ENCODE data around the gene ZC2HC1C.

Gene ZC2HC1C

GRCh38 chr14:75069121-75069810 is at the start of gene ZC2HC1C:
Gene ZC2HC1C, plus strand, starts transcription at chr14:75069641. Its CDS starts 933 bp downstream, at chr14:75070574.
- DNase-seq, result peak; percentile 46 to 98 (median 93)

GRCh38 chr14:75022655-75023054 is 46.8 kb upstream of the ZC2HC1C start:
- no peak for DNase-seq

GRCh38 chr14:75023108-75023507 is 46.3 kb upstream of the ZC2HC1C start:
- DNase-seq, result no peak

GRCh38 chr14:75025082-75025481 is 44.4 kb upstream of the ZC2HC1C start:
- no peak for DNase-seq

- no peak for DNase-seq
Observed at GRCh38 chr14:75025876-75026275, 43.6 kb upstream of the ZC2HC1C start.

- no peak for DNase-seq
Observed at GRCh38 chr14:75030147-75030546, 39.3 kb upstream of the ZC2HC1C start.

GRCh38 chr14:75032939-75033338 is 36.5 kb upstream of the ZC2HC1C start:
- DNase-seq, result no peak

- no peak for DNase-seq
Observed at GRCh38 chr14:75040507-75040906, 28.9 kb upstream of the ZC2HC1C start.

- no peak for DNase-seq
Observed at GRCh38 chr14:75040959-75041358, 28.5 kb upstream of the ZC2HC1C start.

- no peak for DNase-seq
Observed at GRCh38 chr14:75041613-75042012, 27.8 kb upstream of the ZC2HC1C start.

GRCh38 chr14:75042035-75042434 is 27.4 kb upstream of the ZC2HC1C start:
- DNase-seq, result no peak

GRCh38 chr14:75044322-75044721 is 25.1 kb upstream of the ZC2HC1C start:
- no peak for DNase-seq

- no peak for DNase-seq
Observed at GRCh38 chr14:75044752-75045151, 24.7 kb upstream of the ZC2HC1C start.

- DNase-seq, result no peak
Observed at GRCh38 chr14:75046275-75046674, 23.2 kb upstream of the ZC2HC1C start.

GRCh38 chr14:75046899-75047298 is 22.5 kb upstream of the ZC2HC1C start:
- DNase-seq, result no peak

GRCh38 chr14:75047506-75047905 is 21.9 kb upstream of the ZC2HC1C start:
- DNase-seq, result no peak

GRCh38 chr14:75048101-75048500 is 21.3 kb upstream of the ZC2HC1C start:
- DNase-seq, result peak in 1 of 14 donors; percentile 40

GRCh38 chr14:75049136-75049535 is 20.3 kb upstream of the ZC2HC1C start:
- peak in 3 of 14 donors; percentile 17 to 31 (median 19) for DNase-seq

- DNase-seq, result no peak
Observed at GRCh38 chr14:75049731-75050201, 19.7 kb upstream of the ZC2HC1C start.

GRCh38 chr14:75050852-75051555 is 18.4 kb upstream of the ZC2HC1C start, which contains the start of gene MLH3:
Gene MLH3, minus strand, starts transcription at chr14:75051467. Its CDS starts 1,812 bp downstream, at chr14:75049655.
- peak in 12 of 14 donors; percentile 50 to 84 (median 71) for DNase-seq

- no peak for DNase-seq
Observed at GRCh38 chr14:75051556-75051899, 17.9 kb upstream of the ZC2HC1C start.

- no peak for DNase-seq
Observed at GRCh38 chr14:75053396-75054291, 15.8 kb upstream of the ZC2HC1C start.

- no peak for DNase-seq
Observed at GRCh38 chr14:75054421-75054820, 15.0 kb upstream of the ZC2HC1C start.
